CD14-positive monocyte (primary cell): ENCODE data around the gene NAGS. TPM values are rescaled to one million over a fixed set of nuclear protein-coding genes. Genes with fewer than 3 reads are reported as not detected.

Experiments used
- DNase-seq, 3 donors: peaks; one replicate each; pipeline ENCODE4 v3.0.0-alpha.2; 2011 to 2022
- H2AFZ ChIP-seq: 2 replicates; pipeline ENCODE4 v1.6.0; 2012; ENCODE audit warnings: mild to moderate bottlenecking, low read depth, low read length, inconsistent platforms; ENCODE audit not compliant: insufficient read depth, poor library complexity, severe bottlenecking
- H3K27ac ChIP-seq, 2 donors: 1 replicate in 1 of 2; 2 replicates in 1 of 2; pipeline ENCODE4 v1.5.1; 2012 to 2013; ENCODE audit warnings: low read length in 2 of 2, control low read depth in 1 of 2, inconsistent platforms in 1 of 2, low read depth in 1 of 2, mild to moderate bottlenecking in 1 of 2
- H3K27me3 ChIP-seq, 2 donors: one replicate each; pipeline versions ENCODE4 v1.6.0 to v1.6.1; 2011 to 2013; ENCODE audit warnings: low read length in 2 of 2; ENCODE audit not compliant: control insufficient read depth in 2 of 2, insufficient read depth in 2 of 2
- H3K36me3 ChIP-seq, 2 donors: replicated peaks in 1 of 2; 1 replicate in 1 of 2; 2 replicates in 1 of 2; pipeline versions ENCODE4 v1.5.1 to v1.6.1; 2012 to 2013; ENCODE audit warnings: low read length in 2 of 2, control low read depth in 1 of 2, inconsistent platforms in 1 of 2, mild to moderate bottlenecking in 1 of 2; ENCODE audit not compliant: insufficient read depth in 2 of 2, control insufficient read depth in 1 of 2
- H3K4me1 ChIP-seq, 2 donors: 1 replicate in 1 of 2; 2 replicates in 1 of 2; pipeline versions ENCODE4 v1.5.1 to v1.6.1; 2012 to 2013; ENCODE audit warnings: low read length in 2 of 2, control low read depth in 1 of 2, inconsistent platforms in 1 of 2, mild to moderate bottlenecking in 1 of 2, moderate library complexity in 1 of 2; ENCODE audit not compliant: insufficient read depth in 2 of 2, control insufficient read depth in 1 of 2
- H3K4me2 ChIP-seq: replicated peaks from 2 replicates; pipeline ENCODE3; 2012; ENCODE audit warnings: low read length, moderate library complexity, mild to moderate bottlenecking; ENCODE audit not compliant: poor library complexity, severe bottlenecking; ENCODE audit errors: extremely low read depth
- H3K4me3 ChIP-seq, 3 experiments: fragments of 200-600 bp in 1 of 3; sonication (generic) in 1 of 3; replicated peaks in 1 of 3; 1 replicate in 2 of 3; 2 replicates in 1 of 3; pipeline ENCODE4 v1.5.1; 2011 to 2013; ENCODE audit warnings: low read length in 3 of 3, mild to moderate bottlenecking in 3 of 3, control low read depth in 2 of 3, low read depth in 2 of 3, inconsistent platforms in 1 of 3, moderate library complexity in 1 of 3
- H3K79me2 ChIP-seq: 2 replicates; pipeline ENCODE4 v1.6.0; 2012; ENCODE audit warnings: mild to moderate bottlenecking, control low read depth, inconsistent platforms, low read length, moderate library complexity; ENCODE audit not compliant: insufficient read depth
- H3K9ac ChIP-seq: 2 replicates; pipeline ENCODE4 v1.6.0; 2017; ENCODE audit warnings: low read length, mild to moderate bottlenecking; ENCODE audit not compliant: insufficient read depth, poor library complexity, severe bottlenecking
- H3K9me3 ChIP-seq, 2 donors: replicated peaks in 1 of 2; 1 replicate in 1 of 2; 2 replicates in 1 of 2; pipeline versions ENCODE4 v1.5.1 to v1.6.1; 2012 to 2013; ENCODE audit warnings: low read length in 2 of 2, control low read depth in 1 of 2; ENCODE audit not compliant: control insufficient read depth in 1 of 2, insufficient read depth in 1 of 2
- H4K20me1 ChIP-seq: 2 replicates; pipeline ENCODE4 v1.6.0; 2012; ENCODE audit warnings: mild to moderate bottlenecking, low read length, control low read depth, moderate library complexity; ENCODE audit not compliant: insufficient read depth
- H3K27ac Mint-ChIP-seq, 7 donors: one replicate each; pipeline ENCODE4 v1.8.0; 2020; ENCODE audit warnings: mild to moderate bottlenecking in 7 of 7, mixed read lengths in 7 of 7, moderate library complexity in 6 of 7, inconsistent platforms in 2 of 7
- H3K27me3 Mint-ChIP-seq, 3 donors: one replicate each; pipeline ENCODE4 v1.8.0; 2021 to 2022; ENCODE audit warnings: low read depth in 3 of 3, mild to moderate bottlenecking in 3 of 3, mixed read lengths in 3 of 3, moderate library complexity in 3 of 3, inconsistent platforms in 1 of 3
- H3K36me3 Mint-ChIP-seq, 2 donors: one replicate each; pipeline ENCODE4 v1.8.0; 2020; ENCODE audit warnings: mixed read lengths in 2 of 2, inconsistent platforms in 1 of 2, mild to moderate bottlenecking in 1 of 2
- H3K4me1 Mint-ChIP-seq: one replicate; pipeline ENCODE4 v1.8.0; 2020; ENCODE audit warnings: mild to moderate bottlenecking, mixed read lengths
- H3K4me3 Mint-ChIP-seq, 2 donors: one replicate each; pipeline ENCODE4 v1.8.0; 2020; ENCODE audit warnings: mild to moderate bottlenecking in 2 of 2, mixed read lengths in 2 of 2, moderate library complexity in 1 of 2
- H3K9me3 Mint-ChIP-seq, 7 donors: one replicate each; pipeline ENCODE4 v1.8.0; 2020 to 2022; ENCODE audit warnings: mixed read lengths in 7 of 7, mild to moderate bottlenecking in 6 of 7, moderate library complexity in 6 of 7, inconsistent platforms in 2 of 7
- CTCF ChIP-seq: fragments of 200-600 bp; IDR thresholded peaks from one replicate; pipeline ENCODE4 v1.8.0; 2022; ENCODE audit warnings: antibody characterized with exemption, mild to moderate bottlenecking
- WGBS: methylation state at CpG from one replicate; pipeline ENCODE4 v1.1.5; 2013; ENCODE audit warnings: missing lambda C conversion rate; ENCODE audit not compliant: insufficient coverage; 5-methylcytosine and 5-hydroxymethylcytosine counted together
- intact Hi-C, 2 donors: fragments of 100-400 bp; cut with micrococcal nuclease; formaldehyde crosslinking; loops; one replicate each; pipeline versions ENCODE4 v1.15.0 to v1.15.1; 2023
- polyA plus RNA-seq, 3 donors: library from polyadenylated mRNA; depleted of rRNA in 1 of 3; unstranded in 2 of 3; stranded (reverse) in 1 of 3; fragments of 300-500 nt in 2 of 3; fragments of >200 nt in 1 of 3; fragmentation: Illumina TruSeq in 2 of 3; gene quantifications; 1 replicate in 2 of 3; 2 replicates in 1 of 3; pipeline ENCODE4 v1.2.3, GENCODE V29; 2012 to 2021

The NAGS gene
- polyA plus RNA-seq, 3 donors, result 0.65 to 0.93 (median 0.84) TPM

GRCh38 chr17:44007346-44008204 lies 3.2 kb downstream of the NAGS start:
- WGBS, result 10% methylated on average over 37 of the region's 37 CpGs
- H3K4me3 Mint-ChIP-seq, result peak overlapping the region; percentile 86 to 94
- H3K27ac ChIP-seq, result peak overlapping the region; percentile 51 to 76
- peaks cover 12 to 32% of the 10 kb centered on the region in 2 donors for H3K36me3 ChIP-seq
- peak overlapping the region; percentile 67 to 87 (median 80) for H3K4me3 ChIP-seq
- peaks cover 12% of the 10 kb centered on the region for H4K20me1 ChIP-seq
- H3K9ac ChIP-seq, result peak overlapping the region; percentile 68
- peaks cover 41 to 47% of the 10 kb centered on the region in 2 donors for H3K4me1 ChIP-seq
- peak overlapping the region; percentile 90 for H2AFZ ChIP-seq
- H3K9me3 ChIP-seq, result peaks cover 0 to 7% of the 10 kb centered on the region in 2 donors
- H3K9me3 Mint-ChIP-seq, result peaks cover 0 to 17% (median 5%) of the 10 kb centered on the region in 7 donors
- peaks cover 26 to 33% of the 10 kb centered on the region in 2 donors for H3K36me3 Mint-ChIP-seq
- H3K27me3 Mint-ChIP-seq, result peaks cover 34 to 43% (median 39%) of the 10 kb centered on the region in 3 donors
- peaks cover 27 to 37% of the 10 kb centered on the region in 2 donors for H3K27me3 ChIP-seq
- H3K4me1 Mint-ChIP-seq, result peaks cover 43% of the 10 kb centered on the region
- peak; percentile 29 to 49 (median 45) for DNase-seq
- peak overlapping the region; percentile 96 for H3K4me2 ChIP-seq
- H3K79me2 ChIP-seq, result no peaks in the 10 kb centered on the region
- intact Hi-C loops, result loop anchor here in 1 of 2 donors (5.0 kb wide), 1 partner anchor 35 kb away; no protein-coding TSS in a partner anchor
- H3K27ac Mint-ChIP-seq, result peak overlapping the region; percentile 80 to 92 (median 85)
- peak; percentile 12 for TF ChIP-seq CTCF

GRCh38 chr17:44008205-44008909 lies 3.9 kb downstream of the NAGS start:
- H4K20me1 ChIP-seq, result peaks cover 12% of the 10 kb centered on the region
- intact Hi-C loops, result loop anchor here in 1 of 2 donors (5.0 kb wide), 1 partner anchor 34 kb away; no protein-coding TSS in a partner anchor
- H3K9me3 ChIP-seq, result peaks cover 0 to 7% of the 10 kb centered on the region in 2 donors
- peaks cover 41 to 47% of the 10 kb centered on the region in 2 donors for H3K4me1 ChIP-seq
- no peak for DNase-seq
- Mint-ChIP-seq H3K4me3 (peak overlapping the region; percentile 86 to 94), H3K4me1 (peaks cover 43% of the 10 kb centered on the region), H3K36me3 (peaks cover 26 to 33% of the 10 kb centered on the region in 2 donors), H3K27ac (peak overlapping the region in 6 of 7 donors; percentile 79 to 92 (median 84)), H3K27me3 (peaks cover 28 to 37% (median 33%) of the 10 kb centered on the region in 3 donors), H3K9me3 (peaks cover 0 to 17% (median 5%) of the 10 kb centered on the region in 7 donors)
- H3K27ac ChIP-seq, result peak overlapping the region; percentile 51 to 76
- peaks cover 20 to 29% of the 10 kb centered on the region in 2 donors for H3K27me3 ChIP-seq
- WGBS, result 90% methylated on average over 3 of the region's 6 CpGs
- peaks cover 12 to 32% of the 10 kb centered on the region in 2 donors for H3K36me3 ChIP-seq
- H3K4me2 ChIP-seq, result peak overlapping the region; percentile 96
- H3K9ac ChIP-seq, result peak overlapping the region; percentile 68
- peak overlapping the region in 1 of 3 experiments; percentile 80 for H3K4me3 ChIP-seq
- TF ChIP-seq CTCF, result no peak
- H2AFZ ChIP-seq, result peak overlapping the region; percentile 90
- peaks cover under 1% of the 10 kb centered on the region for H3K79me2 ChIP-seq
